Mucosa of descending colon (tissue), 3 donors: ENCODE measurements around the gene TSPEAR. TPM values are rescaled to one million over a fixed set of nuclear protein-coding genes. Genes with fewer than 3 reads are reported as not detected.

Experiments
- ATAC-seq: fragments of 200-7000 bp; cut with Tn5 transposase; one replicate; pipeline ENCODE4 v1.9.1; 2020; ENCODE audit warnings: mild to moderate bottlenecking, moderate library complexity
- DNase-seq, 3 donors: peaks; one replicate each; pipeline ENCODE4 v3.0.0-alpha.2; 2020
- H3K36me3 ChIP-seq: fragments of 200-600 bp; one replicate; pipeline ENCODE4 v1.8.0; 2021; ENCODE audit warnings: low read depth, mild to moderate bottlenecking
- H3K4me1 ChIP-seq: fragments of 200-600 bp; one replicate; pipeline ENCODE4 v1.8.0; 2021; ENCODE audit warnings: low read depth, mild to moderate bottlenecking
- H3K4me3 ChIP-seq: fragments of 200-600 bp; one replicate; pipeline ENCODE4 v1.8.0; 2021; ENCODE audit warnings: mild to moderate bottlenecking
- H3K9me3 ChIP-seq: fragments of 200-600 bp; one replicate; pipeline ENCODE4 v1.8.0; 2021; ENCODE audit warnings: mild to moderate bottlenecking
- CTCF ChIP-seq: fragments of 200-600 bp; IDR thresholded peaks from one replicate; pipeline ENCODE4 v1.8.0; 2022; ENCODE audit warnings: antibody characterized with exemption, mild to moderate bottlenecking
- intact Hi-C, 2 donors: fragments of 100-400 bp; cut with DNase I in 1 of 2; cut with micrococcal nuclease in 1 of 2; formaldehyde crosslinking; loops; one replicate each; pipeline versions ENCODE4 v1.11.0 to v1.11.1; 2022; cut with DNase I, micrococcal nuclease
- total RNA-seq, 3 donors: library from RNA; stranded (reverse); fragmentation: NEBNext Ultra II Directional in 2 of 3; extraction: Animal tissue kit (Norgen Biotek cat#: 25700) in 2 of 3; gene quantifications; one replicate each; pipeline versions ENCODE4 v1.2.1 to v1.2.4, GENCODE V29; 2021 to 2023
- donor health status: DM: no; HTN: no; CAD: no; lungs with moderate emphysema.
- donor health status: DM: no; HTN: no; CAD: no.
- donor health status: DM: no; HTN: yes; CAD: no.

TSPEAR gene
- total RNA-seq, 3 donors from 2014 or later: 0.28 TPM; not detected in 2

DNA sequence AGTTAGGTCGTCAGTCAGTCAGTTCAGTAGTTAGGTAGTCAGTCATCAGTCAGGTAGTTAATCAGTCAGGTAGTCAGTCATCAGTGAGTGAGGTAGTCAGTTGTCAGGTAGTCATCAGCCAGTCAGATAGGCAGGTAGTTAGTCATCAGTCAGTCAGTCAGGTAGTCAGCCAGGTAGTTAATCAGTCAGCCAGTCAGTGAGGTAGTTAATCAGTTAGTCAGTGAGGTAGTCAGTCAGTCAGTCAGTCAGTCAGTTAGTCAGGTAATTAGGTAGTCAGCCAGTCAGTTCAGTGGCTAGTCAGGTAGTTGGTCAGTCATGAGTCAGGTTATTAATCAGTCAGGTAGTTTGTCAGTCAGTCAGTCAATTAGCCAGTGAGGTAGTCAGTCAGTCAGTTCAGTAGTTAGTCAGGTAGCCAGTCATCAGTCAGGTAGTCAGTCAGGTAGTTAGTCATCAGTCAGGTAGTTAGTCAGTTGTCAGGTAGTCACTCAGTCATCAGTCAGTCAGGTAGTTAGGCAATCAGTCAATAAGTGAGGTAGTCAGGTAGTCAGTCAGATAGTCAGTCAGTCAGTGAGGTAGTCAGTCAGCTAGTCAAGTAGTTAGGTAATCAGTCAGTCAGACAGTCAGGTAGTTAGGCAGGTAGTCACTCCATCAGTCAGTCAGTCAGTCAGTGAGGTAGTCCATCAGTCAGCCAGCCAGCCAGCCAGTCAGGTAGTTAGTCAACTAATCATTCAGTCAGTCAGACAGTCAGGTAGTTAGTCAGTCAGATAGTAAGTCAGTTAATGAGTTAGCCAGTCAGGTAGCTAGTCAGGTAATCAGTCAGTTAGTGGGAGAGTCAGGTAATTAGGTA is 187.6 kb downstream of the TSPEAR start:
- no peaks in the 10 kb centered on the region for H3K36me3 ChIP-seq
- no peaks in the 10 kb centered on the region for H3K4me1 ChIP-seq
- no peak for ATAC-seq
- DNase-seq: no peak
- no peak overlapping the region for H3K4me3 ChIP-seq
- no peak for TF ChIP-seq CTCF
- intact Hi-C loops: no loop called here
- no peaks in the 10 kb centered on the region for H3K9me3 ChIP-seq

- Histone ChIP-seq H3K4me1 (no peaks in the 10 kb centered on the region), H3K4me3 (no peak overlapping the region), H3K9me3 (no peaks in the 10 kb centered on the region), H3K36me3 (no peaks in the 10 kb centered on the region)
- TF ChIP-seq CTCF: no peak
- ATAC-seq (no peak), DNase-seq (no peak)
- intact Hi-C loops: no loop called here
These were observed 188.6 kb downstream of the TSPEAR start for GRCh38 chr21:44522753-44523204.

GRCh38 chr21:44521928-44522752 is 189.2 kb downstream of the TSPEAR start:
- Histone ChIP-seq H3K4me3 (no peak overlapping the region), H3K36me3 (no peaks in the 10 kb centered on the region), H3K4me1 (no peaks in the 10 kb centered on the region), H3K9me3 (no peaks in the 10 kb centered on the region)
- TF ChIP-seq CTCF: no peak
- ATAC-seq (no peak), DNase-seq (peak in 2 of 3 donors; percentile 12 to 34)
- intact Hi-C loops: no loop called here

DNA sequence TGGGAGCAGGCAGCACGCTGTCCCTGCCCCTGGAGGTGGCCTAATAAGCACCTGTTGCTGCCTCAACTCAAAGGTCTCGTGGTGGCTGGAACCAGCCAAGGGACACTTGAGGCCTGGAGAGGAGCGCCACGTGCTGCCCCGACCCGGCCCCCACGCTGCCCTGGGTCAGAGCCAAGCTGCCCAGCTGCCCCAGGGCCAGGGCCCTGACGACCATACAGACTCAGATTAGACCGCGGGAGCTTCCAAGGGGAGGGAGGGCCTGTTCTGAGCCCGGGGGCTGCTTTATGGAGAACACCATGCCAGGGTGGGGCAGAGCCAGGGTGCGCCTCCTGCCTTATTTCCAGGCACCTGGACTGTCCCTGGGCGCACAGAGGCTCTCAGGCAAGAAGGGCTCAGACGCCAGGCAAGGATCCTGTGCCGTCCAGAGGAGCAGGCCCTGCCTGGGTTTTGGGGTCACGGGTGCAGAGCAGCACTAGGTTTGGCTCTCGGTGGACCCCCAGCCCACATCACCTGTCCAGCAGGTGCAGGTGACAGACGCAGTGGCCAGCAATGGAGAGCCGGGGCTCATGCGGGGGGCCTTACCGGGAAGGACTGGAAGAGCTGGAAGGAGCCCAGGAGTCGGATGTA is 190.0 kb downstream of the TSPEAR start:
- H3K36me3 ChIP-seq: no peaks in the 10 kb centered on the region
- no peak for ATAC-seq
- intact Hi-C loops: no loop called here
- no peak overlapping the region for H3K4me3 ChIP-seq
- no peak for TF ChIP-seq CTCF
- H3K9me3 ChIP-seq: no peaks in the 10 kb centered on the region
- DNase-seq: peak in 2 of 3 donors; percentile 9 to 41
- H3K4me1 ChIP-seq: no peaks in the 10 kb centered on the region

DNA sequence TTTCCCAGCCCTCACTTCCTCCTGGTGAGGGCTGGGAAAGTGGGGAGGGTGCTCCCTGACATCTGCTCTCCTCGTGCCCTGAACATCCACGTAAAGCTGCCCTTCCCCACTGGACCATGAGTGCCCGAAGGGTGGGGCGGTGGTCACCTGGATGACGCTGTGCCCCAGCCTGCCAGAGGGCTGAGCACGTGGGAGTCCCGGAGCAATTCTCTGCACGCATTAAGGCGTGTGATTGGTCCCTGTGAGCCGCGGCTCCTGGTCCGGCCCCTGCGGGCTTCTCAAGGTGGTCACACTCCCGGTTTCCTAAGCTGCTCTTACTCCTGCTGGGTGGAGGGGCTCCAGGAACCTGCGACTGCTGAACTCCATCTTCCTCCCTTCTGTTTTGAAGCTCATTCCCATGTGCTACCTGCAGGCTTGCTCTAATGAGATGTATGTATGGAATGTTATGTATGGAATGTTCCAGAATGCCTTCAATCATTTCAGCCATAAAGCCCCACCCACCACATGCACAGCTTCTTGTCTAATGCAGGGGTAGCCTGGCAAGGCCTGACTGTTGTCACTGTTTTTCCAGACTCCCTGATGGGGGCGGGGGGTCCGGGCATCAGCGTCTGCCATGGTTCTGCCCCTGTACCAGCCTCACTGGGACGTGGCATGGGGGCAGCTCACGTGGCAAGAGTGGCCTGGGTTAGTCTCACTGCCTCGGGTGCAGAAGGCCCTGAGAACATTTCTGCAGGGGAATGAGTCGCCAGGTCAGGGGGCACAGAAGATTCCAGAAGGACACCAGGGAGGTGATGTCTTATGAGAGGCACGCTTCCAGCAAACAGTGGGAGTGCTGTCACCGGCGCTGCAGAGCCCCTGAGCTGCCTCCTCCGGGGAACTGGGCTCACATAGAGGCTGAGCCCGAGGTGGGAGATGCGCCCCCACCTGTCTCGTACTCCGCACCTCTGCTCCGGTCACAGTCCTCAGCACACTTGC is 190.8 kb downstream of the TSPEAR start:
- ATAC-seq: no peak
- Histone ChIP-seq H3K4me1 (no peaks in the 10 kb centered on the region), H3K36me3 (no peaks in the 10 kb centered on the region), H3K4me3 (no peak overlapping the region), H3K9me3 (no peaks in the 10 kb centered on the region)
- intact Hi-C loops: no loop called here
- DNase-seq: peak in 1 of 3 donors; percentile 34
- no peak for TF ChIP-seq CTCF
